Large intestine (tissue), 3 donors: ENCODE measurements around the gene SPRY1. TPM values are rescaled to one million over a fixed set of nuclear protein-coding genes. Genes with fewer than 3 reads are reported as not detected.

Experiments
- DNase-seq, 2 donors: peaks; one replicate each; pipeline versions ENCODE4 v3.0.0 to v3.0.0-alpha.2; 2013
- H3K27ac ChIP-seq: one replicate; pipeline ENCODE4 v1.5.1; 2013; ENCODE audit warnings: low read length
- H3K27me3 ChIP-seq: 2 replicates; pipeline ENCODE4 v1.6.1; 2013; ENCODE audit warnings: low read length; ENCODE audit not compliant: control insufficient read depth, insufficient read depth
- H3K36me3 ChIP-seq: 2 replicates; pipeline ENCODE4 v1.6.1; 2013; ENCODE audit warnings: low read length; ENCODE audit not compliant: control insufficient read depth, insufficient read depth
- H3K4me1 ChIP-seq: one replicate; pipeline ENCODE4 v1.6.1; 2013; ENCODE audit warnings: low read length; ENCODE audit not compliant: control insufficient read depth, insufficient read depth
- H3K4me3 ChIP-seq: one replicate; pipeline ENCODE4 v1.5.1; 2013; ENCODE audit warnings: low read length
- H3K9me3 ChIP-seq: one replicate; pipeline ENCODE4 v1.6.1; 2013; ENCODE audit warnings: mild to moderate bottlenecking, low read depth, low read length, moderate library complexity; ENCODE audit not compliant: control insufficient read depth
- WGBS: methylation state at CpG from one replicate; pipeline ENCODE4 v1.1.5; 2013; ENCODE audit warnings: low lambda C conversion rate; ENCODE audit not compliant: insufficient coverage; 5-methylcytosine and 5-hydroxymethylcytosine counted together
- polyA plus RNA-seq: library from polyadenylated mRNA; unstranded; fragments of 120-200 nt; gene quantifications from one replicate; pipeline ENCODE4 v1.2.1, GENCODE V29; 2013

Gene SPRY1
- polyA plus RNA-seq, 1 donor = 97.7 TPM

GRCh38 chr4:123366144-123366748 lies 30.3 kb upstream of the SPRY1 start:
- DNase-seq = no peak
- Histone ChIP-seq H3K4me1 (no peaks in the 10 kb centered on the region), H3K4me3 (no peak overlapping the region), H3K27me3 (no peaks in the 10 kb centered on the region), H3K9me3 (no peaks in the 10 kb centered on the region), H3K27ac (no peak overlapping the region), H3K36me3 (no peaks in the 10 kb centered on the region)
- WGBS = 75% methylated on average over 2 of the region's 6 CpGs

GRCh38 chr4:123378794-123379193 lies 17.8 kb upstream of the SPRY1 start:
- no peak overlapping the region for H3K27ac ChIP-seq
- no peaks in the 10 kb centered on the region for H3K4me1 ChIP-seq
- H3K27me3 ChIP-seq = no peaks in the 10 kb centered on the region
- no peaks in the 10 kb centered on the region for H3K36me3 ChIP-seq
- no peaks in the 10 kb centered on the region for H3K9me3 ChIP-seq
- no CpG with 5 or more reads among the region's 1 CpG for WGBS
- no peak overlapping the region for H3K4me3 ChIP-seq
- DNase-seq = no peak

GRCh38 chr4:123379392-123379791 lies 17.2 kb upstream of the SPRY1 start:
- no CpG with 5 or more reads among the region's 1 CpG for WGBS
- Histone ChIP-seq H3K9me3 (no peaks in the 10 kb centered on the region), H3K4me1 (no peaks in the 10 kb centered on the region), H3K27me3 (no peaks in the 10 kb centered on the region), H3K36me3 (no peaks in the 10 kb centered on the region), H3K27ac (no peak overlapping the region), H3K4me3 (no peak overlapping the region)
- DNase-seq = no peak

- H3K9me3 ChIP-seq = no peaks in the 10 kb centered on the region
- DNase-seq = no peak
- no peak overlapping the region for H3K27ac ChIP-seq
- H3K4me1 ChIP-seq = peaks cover 2% of the 10 kb centered on the region
- 96% methylated on average over 3 of the region's 3 CpGs for WGBS
- no peaks in the 10 kb centered on the region for H3K27me3 ChIP-seq
- H3K4me3 ChIP-seq = no peak overlapping the region
- H3K36me3 ChIP-seq = no peaks in the 10 kb centered on the region
These were observed 15.6 kb upstream of the SPRY1 start for GRCh38 chr4:123380728-123381716.

GRCh38 chr4:123381996-123382395 lies 14.6 kb upstream of the SPRY1 start:
- WGBS = 100% methylated on average over 1 of the region's 5 CpGs
- DNase-seq = no peak
- Histone ChIP-seq H3K4me1 (peaks cover 4% of the 10 kb centered on the region), H3K27ac (no peak overlapping the region), H3K9me3 (no peaks in the 10 kb centered on the region), H3K4me3 (no peak overlapping the region), H3K36me3 (no peaks in the 10 kb centered on the region), H3K27me3 (no peaks in the 10 kb centered on the region)

- H3K36me3 ChIP-seq = no peaks in the 10 kb centered on the region
- H3K4me1 ChIP-seq = peaks cover 4% of the 10 kb centered on the region
- no peak overlapping the region for H3K27ac ChIP-seq
- H3K4me3 ChIP-seq = no peak overlapping the region
- H3K9me3 ChIP-seq = no peaks in the 10 kb centered on the region
- no peaks in the 10 kb centered on the region for H3K27me3 ChIP-seq
- DNase-seq = no peak
- no CpG with 5 or more reads among the region's 3 CpGs for WGBS
These were observed 13.0 kb upstream of the SPRY1 start for GRCh38 chr4:123383566-123383965.

- no peak for DNase-seq
- Histone ChIP-seq H3K27ac (no peak overlapping the region), H3K9me3 (no peaks in the 10 kb centered on the region), H3K4me3 (no peak overlapping the region), H3K36me3 (no peaks in the 10 kb centered on the region), H3K4me1 (peaks cover 4% of the 10 kb centered on the region), H3K27me3 (no peaks in the 10 kb centered on the region)
- no CpG with 5 or more reads among the region's 4 CpGs for WGBS
These were observed 10.0 kb upstream of the SPRY1 start for GRCh38 chr4:123386609-123387008.

- Histone ChIP-seq H3K27ac (no peak overlapping the region), H3K36me3 (no peaks in the 10 kb centered on the region), H3K27me3 (no peaks in the 10 kb centered on the region), H3K4me1 (peaks cover 3% of the 10 kb centered on the region), H3K9me3 (no peaks in the 10 kb centered on the region), H3K4me3 (no peak overlapping the region)
- no peak for DNase-seq
- 57% methylated on average over 1 of the region's 3 CpGs for WGBS
These were observed 5.6 kb upstream of the SPRY1 start for GRCh38 chr4:123390846-123391456.

- DNase-seq = no peak
- Histone ChIP-seq H3K9me3 (peaks cover 4% of the 10 kb centered on the region), H3K27ac (no peak overlapping the region), H3K4me1 (no peaks in the 10 kb centered on the region), H3K27me3 (no peaks in the 10 kb centered on the region), H3K36me3 (no peaks in the 10 kb centered on the region), H3K4me3 (no peak overlapping the region)
- 67% methylated on average over 5 of the region's 5 CpGs for WGBS
These were observed 2.9 kb upstream of the SPRY1 start for GRCh38 chr4:123393721-123394120.
